Activated T-cell treated with anti-CD3 and anti-CD28 coated beads for 1 hour (primary cell): Measurements from ENCODE around the gene GH1.
"Not testable (repeated sequence)": the region's sequence is repeated elsewhere in the genome, so short reads cannot be mapped to it uniquely, and the experiment has no call there.

Experiments used
- DNase-seq: peaks from one replicate; pipeline ENCODE4 v3.0.0-alpha.2; 2020; ENCODE audit warnings: low read depth

Gene GH1

GRCh38 chr17:63918789-63919305, at the start of gene GH1:
TSS of gene GH1 (minus strand) at chr17:63918839. CDS start at chr17:63918776, 63 bp downstream.
- DNase-seq: not testable (repeated sequence)

DNA sequence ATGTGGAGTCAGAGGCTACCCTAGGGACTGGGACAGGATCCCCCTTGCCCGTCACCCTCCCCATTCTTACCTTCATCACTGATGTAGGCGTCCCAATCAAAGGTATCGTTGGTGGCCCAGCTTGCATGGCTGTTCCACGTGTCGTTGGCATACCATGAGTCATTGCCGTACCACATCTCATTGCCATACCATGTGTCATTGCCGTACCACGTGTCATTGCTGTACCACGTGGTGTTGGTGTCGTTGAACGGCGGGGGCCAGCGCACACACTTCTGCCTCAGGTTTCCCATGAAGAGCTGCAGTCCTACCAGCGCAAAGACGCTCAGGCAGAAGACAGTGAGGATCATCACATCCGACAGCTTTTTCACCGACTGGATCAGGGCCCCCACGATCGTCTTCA, 49.3 kb upstream of the GH1 start:
- DNase-seq: no peak

DNA sequence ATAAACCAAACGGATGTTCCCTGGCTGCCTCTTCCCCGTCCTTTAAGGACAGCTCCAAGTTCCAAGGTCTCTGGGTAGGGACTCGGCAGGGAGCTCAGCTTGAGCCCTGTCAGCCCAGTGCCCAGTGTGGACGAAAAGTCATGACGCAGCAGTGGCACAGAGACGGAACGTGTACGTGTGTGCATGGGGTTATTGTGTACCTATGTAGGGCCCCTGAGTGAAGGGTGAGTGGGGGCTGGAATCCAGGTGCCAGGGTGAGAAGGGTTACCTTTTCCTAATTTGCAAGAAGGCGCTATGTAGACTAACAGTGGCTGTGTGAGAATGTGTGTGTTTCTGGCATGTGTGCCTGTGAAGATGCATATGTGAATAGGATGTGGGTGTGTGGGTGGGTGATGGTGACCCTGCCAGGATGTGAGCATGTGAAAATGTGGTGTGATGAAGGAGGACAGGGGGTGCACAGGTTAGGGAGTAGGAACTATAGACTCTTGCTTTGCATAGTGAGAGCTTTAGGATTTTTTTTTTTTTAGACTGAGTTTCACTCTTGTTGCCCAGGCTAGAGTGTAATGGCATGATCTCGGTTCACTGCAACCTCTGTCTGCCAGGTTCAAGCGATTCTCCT, 48.1 kb upstream of the GH1 start:
- DNase-seq: no peak

DNA sequence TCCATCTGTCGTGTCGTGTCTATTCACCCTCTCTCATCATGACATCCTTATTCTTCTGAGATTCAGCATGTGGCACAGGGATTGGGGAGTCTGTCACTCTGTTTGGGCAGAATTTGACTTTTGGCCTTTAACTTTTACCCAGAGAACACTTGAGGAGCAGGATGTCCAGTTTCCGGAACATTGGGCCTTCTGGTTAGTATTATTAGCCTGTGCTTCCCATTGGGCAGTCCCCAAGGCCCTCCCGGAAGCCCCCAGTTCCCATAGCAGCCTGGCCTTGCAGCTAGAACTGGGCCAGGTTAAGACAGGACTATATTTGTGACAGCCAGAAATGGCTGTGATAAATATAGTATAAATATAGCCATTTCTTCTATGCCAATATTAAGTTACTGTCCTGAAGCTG, 44.5 kb upstream of the GH1 start:
- DNase-seq: no peak

- DNase-seq: no peak
Measured at GRCh38 chr17:63962298-63962744, 43.7 kb upstream of the GH1 start.

GRCh38 chr17:63961355-63962212, 42.9 kb upstream of the GH1 start:
- no peak for DNase-seq

DNA sequence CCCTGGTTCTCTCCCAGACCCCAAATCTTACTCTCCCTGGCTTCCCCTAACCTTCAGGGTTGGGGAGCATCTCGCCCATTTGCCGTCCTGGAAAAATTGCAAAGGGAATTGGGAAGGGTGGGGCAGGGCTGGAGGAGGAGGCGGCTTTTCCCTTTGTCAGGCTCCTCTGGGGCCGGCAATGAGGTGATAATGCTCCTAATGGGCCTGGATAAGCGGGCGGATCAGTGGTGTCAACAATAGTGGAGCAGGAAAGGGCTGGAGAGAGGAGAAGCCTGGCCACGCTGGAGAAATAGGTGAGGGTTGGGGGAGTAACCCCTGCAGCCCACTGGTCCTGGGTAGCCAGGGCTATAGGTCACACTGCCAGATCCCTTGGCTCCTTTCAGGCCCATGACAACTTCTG, 41.8 kb upstream of the GH1 start:
- no peak for DNase-seq

DNA sequence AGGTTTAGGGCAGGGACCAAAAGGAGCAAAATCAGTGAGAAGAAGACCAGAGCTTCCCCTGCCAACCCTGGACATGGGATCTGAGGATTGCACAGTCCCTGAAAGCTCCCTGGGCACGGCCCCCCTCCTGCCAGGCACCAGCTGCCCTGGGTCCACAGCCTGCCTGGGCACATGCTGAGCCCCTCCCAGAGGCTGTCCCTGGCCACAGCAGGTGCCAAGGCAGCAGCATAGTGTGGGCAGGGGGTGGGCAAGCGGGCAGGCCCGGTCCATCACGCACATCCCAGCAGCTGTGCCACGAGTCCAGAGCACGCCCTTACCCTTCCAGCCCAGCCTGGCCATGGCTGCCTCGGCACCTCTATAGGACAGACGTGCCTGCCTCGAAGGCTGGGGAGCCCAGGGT, 41.4 kb upstream of the GH1 start:
- no peak for DNase-seq

GRCh38 chr17:63956296-63956920, 37.8 kb upstream of the GH1 start:
- DNase-seq: no peak

DNA sequence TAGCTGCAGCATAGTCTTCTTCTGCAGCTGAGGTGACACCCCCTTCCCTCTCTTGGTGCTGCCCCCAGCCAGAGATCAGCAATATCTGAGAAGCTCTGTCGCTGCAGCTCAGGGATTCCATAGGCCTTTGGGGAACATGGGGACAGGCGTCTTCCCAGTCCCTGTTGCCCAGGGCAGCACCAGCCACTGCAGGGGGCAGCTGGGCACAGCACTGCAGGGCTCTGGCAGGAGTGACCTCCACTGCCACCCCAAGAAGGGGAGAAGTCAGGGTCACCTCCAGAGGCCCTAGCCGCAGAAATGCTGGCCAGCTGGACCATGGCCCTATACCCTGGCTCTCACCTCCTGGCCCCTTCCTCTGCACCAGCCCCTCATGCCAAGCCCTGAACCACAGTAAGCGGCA, 37.2 kb upstream of the GH1 start:
- no peak for DNase-seq

DNA sequence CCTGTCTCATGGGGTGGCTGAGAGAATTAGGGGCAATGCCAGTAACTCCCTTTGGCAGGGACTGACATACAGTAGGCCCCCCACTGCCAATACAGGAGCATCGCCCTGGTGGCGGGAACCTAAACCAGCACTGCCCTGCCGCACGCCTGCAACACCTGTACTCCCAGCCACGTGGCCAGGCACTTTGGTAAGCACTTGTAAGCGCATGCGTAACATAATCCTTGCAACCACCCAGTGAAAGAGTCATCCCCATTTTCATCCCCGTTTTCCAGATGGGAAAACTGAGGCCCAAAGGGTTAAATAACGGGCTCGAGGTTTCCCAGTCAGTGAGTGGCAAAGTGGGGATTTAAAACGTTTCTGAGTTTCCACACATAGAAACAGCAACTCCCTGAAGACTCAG, 36.6 kb upstream of the GH1 start:
- no peak for DNase-seq

DNA sequence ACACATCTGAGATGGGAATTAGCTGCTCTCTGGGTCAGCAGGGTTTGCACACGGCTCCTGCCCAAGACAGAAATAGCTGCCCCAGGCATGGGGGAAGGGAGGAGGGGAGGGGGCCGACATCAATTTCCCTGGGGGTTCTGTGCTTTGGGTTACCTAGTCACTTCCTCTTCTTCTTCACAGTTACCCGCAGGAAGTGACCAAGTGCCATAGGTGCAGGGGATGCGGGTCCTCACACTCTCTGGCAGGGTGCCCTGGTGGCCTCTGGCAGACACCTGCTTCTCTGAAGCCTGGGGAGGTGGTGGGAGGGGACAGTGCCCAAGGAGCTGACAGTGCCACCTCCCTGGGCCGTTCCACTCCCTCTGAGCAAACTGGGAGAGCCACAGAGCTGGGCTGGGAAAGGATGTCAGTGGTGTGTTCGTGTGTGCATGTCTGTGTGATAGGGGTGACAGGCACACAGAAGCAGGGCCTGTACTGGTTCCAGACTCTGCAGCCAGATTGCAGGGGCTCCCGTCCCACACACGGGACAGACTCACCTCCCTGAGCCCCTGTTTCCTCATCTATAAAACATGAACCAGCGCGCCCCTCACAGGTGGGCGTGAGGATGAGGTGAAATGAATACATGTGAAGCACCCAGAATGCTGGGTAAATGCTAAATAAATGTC, 35.9 kb upstream of the GH1 start:
- DNase-seq: no peak

GRCh38 chr17:63950940-63951907, 32.6 kb upstream of the GH1 start:
- DNase-seq: no peak

DNA sequence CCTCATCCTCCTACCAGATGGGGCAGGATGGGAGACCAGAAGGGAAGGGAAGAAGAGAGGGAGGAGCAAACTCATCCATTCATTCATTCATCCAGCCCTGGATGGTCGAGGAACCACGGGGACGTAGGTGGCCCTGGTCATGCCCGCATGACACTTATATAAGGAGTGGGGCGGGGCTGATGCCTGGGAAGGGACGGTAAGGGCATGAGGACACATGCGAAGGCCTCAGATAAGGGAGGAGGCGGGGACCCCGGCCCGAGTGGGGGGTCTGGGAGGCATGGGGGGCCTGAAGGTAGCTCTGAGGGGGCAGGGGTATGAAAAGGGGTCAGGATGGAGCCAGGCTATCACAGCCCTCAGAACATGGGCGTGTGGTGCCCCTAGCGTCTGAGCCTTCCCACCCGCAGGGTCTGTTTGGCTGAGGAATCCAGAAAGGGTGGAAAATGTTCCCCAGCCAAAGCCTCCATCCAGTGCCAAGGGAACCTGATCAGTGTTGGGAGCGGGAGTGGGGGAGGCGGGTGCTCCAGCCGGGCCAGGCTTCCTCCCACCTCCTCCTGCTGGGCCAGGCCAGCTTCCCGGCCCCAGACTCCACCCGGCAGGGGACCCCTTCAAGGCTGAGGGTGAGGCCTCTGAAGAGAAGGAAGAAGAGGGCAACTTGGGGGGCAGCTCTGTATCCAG, 31.1 kb upstream of the GH1 start:
- DNase-seq: no peak

DNA sequence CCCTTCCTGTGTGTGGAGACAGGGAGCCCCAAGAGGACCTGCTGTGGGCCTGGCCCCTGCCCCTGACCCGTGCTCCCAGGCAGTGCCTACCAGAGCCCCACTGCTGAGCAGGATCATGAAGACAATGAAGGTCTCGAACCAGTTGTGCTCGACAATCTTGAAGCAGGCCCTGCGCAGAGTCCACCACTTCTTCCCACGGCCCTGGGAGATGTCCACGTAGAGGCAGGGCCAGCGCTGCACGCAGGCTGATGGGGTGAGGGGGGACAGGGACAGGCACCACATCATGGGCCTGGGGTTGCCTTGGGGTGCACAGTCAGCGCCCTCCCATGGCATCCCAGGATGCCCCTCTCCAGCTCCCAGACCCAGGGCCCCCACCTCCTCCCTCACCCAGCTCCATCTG, 29.9 kb upstream of the GH1 start:
- DNase-seq: no peak

DNA sequence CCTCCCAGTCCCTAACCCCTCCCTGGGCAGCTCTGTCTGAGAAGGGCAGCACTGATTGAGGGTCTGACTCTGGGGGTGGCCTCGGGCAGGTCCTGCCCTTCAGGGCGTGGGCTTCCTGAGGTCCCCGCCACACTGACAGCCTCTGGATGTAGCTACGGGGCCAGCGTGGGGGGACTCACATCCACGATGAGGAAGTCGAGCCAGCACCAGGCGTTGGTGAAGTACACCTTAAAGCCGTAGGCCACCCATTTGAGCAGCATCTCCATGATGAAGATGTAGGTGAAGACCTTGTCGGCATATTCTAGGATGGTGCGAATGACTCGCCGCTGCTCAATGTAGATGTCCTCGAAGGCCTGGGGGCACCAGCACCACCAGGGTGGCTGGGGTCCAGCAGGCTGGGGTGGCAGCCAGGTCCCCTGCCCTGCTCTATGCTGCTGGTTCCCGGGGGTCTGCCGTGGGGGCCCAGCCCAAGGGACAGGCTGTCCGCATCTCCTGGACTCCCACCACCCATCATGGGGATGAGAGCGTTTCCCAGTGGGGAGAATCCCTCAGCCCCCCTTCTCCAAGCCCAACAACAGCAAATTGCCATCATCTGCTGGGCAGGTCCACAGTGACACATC, 29.2 kb upstream of the GH1 start:
- DNase-seq: no peak

- peak; percentile 33 for DNase-seq
Measured at GRCh38 chr17:63946440-63947363, 28.1 kb upstream of the GH1 start.

DNA sequence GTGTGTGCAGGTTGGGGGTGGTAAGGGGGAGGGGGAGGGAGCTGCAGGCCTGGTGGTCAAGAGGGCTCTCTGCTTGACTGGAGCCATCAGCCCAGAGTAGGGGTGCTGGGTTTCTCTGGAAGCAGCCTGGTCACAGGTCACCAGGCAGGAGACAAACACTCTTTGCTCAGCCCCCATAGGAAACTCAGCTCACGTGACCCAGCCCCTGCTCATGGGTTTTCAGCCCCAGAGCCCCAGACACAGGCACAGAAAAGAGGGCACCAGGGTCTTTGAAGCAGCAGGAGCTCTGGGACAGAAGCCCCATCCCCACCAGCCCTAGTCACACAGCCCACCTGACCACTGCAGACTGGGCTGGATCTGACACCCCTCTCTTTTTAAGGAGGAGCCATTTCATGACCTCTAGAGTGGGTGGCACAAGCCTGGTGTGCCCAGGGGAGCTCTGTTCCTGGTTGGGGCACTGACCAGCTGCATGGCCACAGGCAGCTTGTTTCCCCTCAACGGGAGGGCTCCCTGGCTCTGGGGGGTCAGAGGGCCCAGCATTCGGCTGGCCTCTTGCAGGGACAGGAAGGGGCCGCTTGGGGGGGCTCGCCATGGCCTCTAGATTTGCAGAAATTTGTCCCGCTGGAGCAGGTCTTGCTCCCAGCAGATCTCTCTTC, 27.3 kb upstream of the GH1 start:
- no peak for DNase-seq
